Progenitor cell of endocrine pancreas (in vitro differentiated cells): ENCODE data around the gene TAF4. TPM values are rescaled to one million over a fixed set of nuclear protein-coding genes. Genes with fewer than 3 reads are reported as not detected.

Experiments
- DNase-seq: peaks from one replicate; pipeline ENCODE4 v3.0.0; 2021; ENCODE audit warnings: low spot score; ENCODE audit not compliant: unreplicated experiment
- H3K27ac Mint-ChIP-seq: 2 replicates; pipeline ENCODE4 v1.8.0; 2021; ENCODE audit warnings: mild to moderate bottlenecking, moderate library complexity, mixed read lengths
- H3K27me3 Mint-ChIP-seq: 2 replicates; pipeline ENCODE4 v1.8.0; 2021; ENCODE audit warnings: mixed read lengths
- H3K36me3 Mint-ChIP-seq: 2 replicates; pipeline ENCODE4 v1.8.0; 2022; ENCODE audit warnings: mixed read lengths; ENCODE audit not compliant: insufficient read depth
- H3K4me1 Mint-ChIP-seq: 2 replicates; pipeline ENCODE4 v1.8.0; 2021; ENCODE audit warnings: low read depth, mixed read lengths
- H3K4me3 Mint-ChIP-seq: 2 replicates; pipeline ENCODE4 v1.8.0; 2021; ENCODE audit warnings: low read depth, mild to moderate bottlenecking, moderate library complexity, mixed read lengths
- H3K9me3 Mint-ChIP-seq: 2 replicates; pipeline ENCODE4 v1.8.0; 2021; ENCODE audit warnings: low read depth, mixed read lengths
- total RNA-seq: library from RNA; stranded (reverse); gene quantifications from 2 replicates; pipeline ENCODE4 v1.2.1, GENCODE V29; 2021
- TF ChIP-seq, protein P1 (sequence below): fragments of 200-600 bp; sonication (generic); IDR thresholded peaks from one replicate; pipeline ENCODE4 v1.5.0; 2021; ENCODE audit warnings: antibody characterized with exemption, mild to moderate bottlenecking; ENCODE audit not compliant: unreplicated experiment

Gene TAF4
- total RNA-seq, 1 donor from 2014 or later: 34.7 TPM

DNA sequence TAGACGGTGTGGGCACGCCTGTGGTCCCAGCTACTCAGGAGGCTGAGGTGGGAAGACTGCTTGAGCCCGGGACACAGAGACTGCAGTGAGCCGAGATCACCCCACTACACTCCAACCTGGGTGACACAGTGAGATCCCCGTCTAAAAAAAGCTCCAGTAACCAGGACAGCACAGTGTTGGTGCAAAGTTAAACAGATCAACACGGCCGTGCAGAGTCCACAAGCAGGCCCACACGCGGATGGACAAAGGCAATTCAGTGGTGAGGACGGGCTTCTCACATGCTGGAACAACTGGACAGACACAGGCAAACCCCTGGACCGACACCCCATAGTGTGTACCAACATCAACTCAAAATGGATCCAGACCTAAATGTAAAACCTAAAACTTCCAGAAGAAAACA is 41.7 kb downstream of the TAF4 start:
- peaks cover 25% of the 10 kb centered on the region for H3K4me1 Mint-ChIP-seq
- DNase-seq: no peak
- H3K9me3 Mint-ChIP-seq: no peaks in the 10 kb centered on the region
- no peak overlapping the region for H3K4me3 Mint-ChIP-seq
- no peaks in the 10 kb centered on the region for H3K27me3 Mint-ChIP-seq
- TF ChIP-seq, protein P1, sequence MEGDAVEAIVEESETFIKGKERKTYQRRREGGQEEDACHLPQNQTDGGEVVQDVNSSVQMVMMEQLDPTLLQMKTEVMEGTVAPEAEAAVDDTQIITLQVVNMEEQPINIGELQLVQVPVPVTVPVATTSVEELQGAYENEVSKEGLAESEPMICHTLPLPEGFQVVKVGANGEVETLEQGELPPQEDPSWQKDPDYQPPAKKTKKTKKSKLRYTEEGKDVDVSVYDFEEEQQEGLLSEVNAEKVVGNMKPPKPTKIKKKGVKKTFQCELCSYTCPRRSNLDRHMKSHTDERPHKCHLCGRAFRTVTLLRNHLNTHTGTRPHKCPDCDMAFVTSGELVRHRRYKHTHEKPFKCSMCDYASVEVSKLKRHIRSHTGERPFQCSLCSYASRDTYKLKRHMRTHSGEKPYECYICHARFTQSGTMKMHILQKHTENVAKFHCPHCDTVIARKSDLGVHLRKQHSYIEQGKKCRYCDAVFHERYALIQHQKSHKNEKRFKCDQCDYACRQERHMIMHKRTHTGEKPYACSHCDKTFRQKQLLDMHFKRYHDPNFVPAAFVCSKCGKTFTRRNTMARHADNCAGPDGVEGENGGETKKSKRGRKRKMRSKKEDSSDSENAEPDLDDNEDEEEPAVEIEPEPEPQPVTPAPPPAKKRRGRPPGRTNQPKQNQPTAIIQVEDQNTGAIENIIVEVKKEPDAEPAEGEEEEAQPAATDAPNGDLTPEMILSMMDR: no peak
- no peak overlapping the region for H3K27ac Mint-ChIP-seq
- no peaks in the 10 kb centered on the region for H3K36me3 Mint-ChIP-seq

DNA sequence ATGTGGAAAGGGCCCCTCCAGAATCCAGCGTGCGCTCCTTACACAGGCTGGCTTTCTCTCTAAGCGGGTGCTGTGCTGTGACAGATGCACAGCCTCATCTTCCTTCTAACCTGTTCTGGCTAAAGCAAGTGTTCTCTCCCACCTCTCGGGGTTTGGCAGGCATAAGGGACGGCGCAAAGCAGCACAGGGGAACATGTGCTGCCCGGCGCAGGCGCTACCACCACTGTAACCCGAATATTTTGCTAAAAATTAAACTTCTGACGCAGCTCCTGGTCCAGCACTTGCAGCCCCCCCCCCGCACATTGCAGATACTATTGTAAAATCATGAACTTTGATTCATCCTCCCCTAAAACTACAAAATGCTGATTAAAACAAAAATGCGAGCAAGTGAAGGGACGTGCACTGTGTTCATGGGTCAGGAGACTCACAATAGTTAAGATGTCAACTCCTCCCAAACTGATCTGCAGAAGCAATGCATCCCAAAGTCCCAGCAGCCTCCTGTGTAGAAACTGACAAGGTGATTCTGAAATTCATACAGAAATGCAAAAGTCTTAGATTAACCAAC is 43.0 kb downstream of the TAF4 start:
- no peak overlapping the region for H3K27ac Mint-ChIP-seq

DNA sequence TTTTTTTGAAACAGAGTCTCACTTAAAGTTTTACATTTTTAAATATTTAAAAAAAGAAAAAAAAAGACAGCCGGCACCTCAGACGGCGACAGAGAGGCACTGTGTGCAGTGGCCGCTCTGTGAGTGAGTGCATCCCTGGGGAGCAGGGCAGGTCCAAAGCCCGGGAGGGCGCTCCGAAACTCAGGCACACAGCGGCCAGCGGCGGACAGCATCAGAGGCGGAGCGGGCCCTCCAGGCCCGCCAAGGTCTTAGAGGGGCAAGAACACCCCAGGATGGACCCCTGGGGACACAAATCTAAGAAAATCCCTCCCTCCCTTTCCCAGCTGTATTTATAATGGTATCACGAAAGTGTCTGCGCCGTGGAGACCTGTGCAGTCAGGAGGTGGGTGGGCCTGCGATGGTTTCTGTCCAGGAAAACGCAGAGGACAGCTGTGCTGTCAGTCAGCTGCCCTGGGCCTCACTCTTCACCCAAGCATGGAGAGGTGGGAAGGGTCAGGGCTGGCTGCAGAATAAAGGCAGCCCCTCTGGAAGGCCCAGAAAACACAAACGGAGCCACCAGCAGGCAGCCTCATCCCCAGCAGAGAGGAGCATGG is 43.8 kb downstream of the TAF4 start:
- TF ChIP-seq, protein P1: no peak
- no peak overlapping the region for H3K27ac Mint-ChIP-seq
- H3K27me3 Mint-ChIP-seq: no peaks in the 10 kb centered on the region
- no peaks in the 10 kb centered on the region for H3K9me3 Mint-ChIP-seq
- no peaks in the 10 kb centered on the region for H3K36me3 Mint-ChIP-seq
- no peak overlapping the region for H3K4me3 Mint-ChIP-seq
- DNase-seq: no peak
- H3K4me1 Mint-ChIP-seq: peaks cover 17% of the 10 kb centered on the region

More for the DNA sequence above, 43.0 kb downstream of the TAF4 start:
- no peaks in the 10 kb centered on the region for H3K36me3 Mint-ChIP-seq
- H3K9me3 Mint-ChIP-seq: no peaks in the 10 kb centered on the region
- DNase-seq: no peak
- no peak overlapping the region for H3K4me3 Mint-ChIP-seq
- H3K4me1 Mint-ChIP-seq: peaks cover 22% of the 10 kb centered on the region
- no peaks in the 10 kb centered on the region for H3K27me3 Mint-ChIP-seq
- TF ChIP-seq, protein P1: no peak

DNA sequence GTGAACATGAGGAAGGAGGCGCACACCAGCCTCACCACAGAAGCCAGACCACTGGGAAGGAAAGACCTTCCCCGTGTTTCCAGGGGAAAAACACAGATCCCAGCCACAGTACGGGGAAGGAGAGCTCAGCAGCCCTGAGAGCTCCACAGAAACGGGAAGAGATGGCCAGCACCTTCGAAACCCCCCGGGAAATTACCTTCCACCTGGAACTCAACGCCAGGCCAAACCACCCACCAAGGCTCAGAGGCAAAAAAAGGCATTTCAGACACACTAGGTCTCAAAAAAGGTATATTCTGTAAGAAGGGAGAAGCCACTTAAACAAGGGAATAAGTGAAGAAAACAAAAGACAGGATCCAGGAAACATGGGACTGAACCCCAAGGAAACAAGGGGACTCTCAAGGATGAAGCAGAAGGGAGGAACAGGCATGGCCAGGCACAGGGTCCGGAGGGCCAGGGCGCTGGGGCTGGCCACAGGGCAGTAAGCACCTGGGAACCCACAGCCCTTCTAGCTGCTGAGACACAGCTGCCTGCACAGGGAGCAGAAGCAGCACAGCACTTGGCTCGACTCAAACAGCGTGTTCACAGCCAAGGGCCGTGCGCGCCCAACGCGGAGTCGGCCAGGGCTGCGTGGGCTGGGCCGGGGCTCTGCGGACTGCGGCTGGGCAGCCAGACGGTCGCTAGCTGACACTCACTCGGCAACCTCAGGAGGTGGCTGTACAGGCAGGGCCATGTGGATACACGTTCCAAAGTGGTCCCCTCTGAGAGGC is 44.6 kb downstream of the TAF4 start:
- H3K27me3 Mint-ChIP-seq: no peaks in the 10 kb centered on the region
- DNase-seq: no peak
- H3K9me3 Mint-ChIP-seq: no peaks in the 10 kb centered on the region
- no peak overlapping the region for H3K4me3 Mint-ChIP-seq
- no peak overlapping the region for H3K27ac Mint-ChIP-seq
- peaks cover 13% of the 10 kb centered on the region for H3K4me1 Mint-ChIP-seq
- H3K36me3 Mint-ChIP-seq: no peaks in the 10 kb centered on the region
- TF ChIP-seq, protein P1: no peak

DNA sequence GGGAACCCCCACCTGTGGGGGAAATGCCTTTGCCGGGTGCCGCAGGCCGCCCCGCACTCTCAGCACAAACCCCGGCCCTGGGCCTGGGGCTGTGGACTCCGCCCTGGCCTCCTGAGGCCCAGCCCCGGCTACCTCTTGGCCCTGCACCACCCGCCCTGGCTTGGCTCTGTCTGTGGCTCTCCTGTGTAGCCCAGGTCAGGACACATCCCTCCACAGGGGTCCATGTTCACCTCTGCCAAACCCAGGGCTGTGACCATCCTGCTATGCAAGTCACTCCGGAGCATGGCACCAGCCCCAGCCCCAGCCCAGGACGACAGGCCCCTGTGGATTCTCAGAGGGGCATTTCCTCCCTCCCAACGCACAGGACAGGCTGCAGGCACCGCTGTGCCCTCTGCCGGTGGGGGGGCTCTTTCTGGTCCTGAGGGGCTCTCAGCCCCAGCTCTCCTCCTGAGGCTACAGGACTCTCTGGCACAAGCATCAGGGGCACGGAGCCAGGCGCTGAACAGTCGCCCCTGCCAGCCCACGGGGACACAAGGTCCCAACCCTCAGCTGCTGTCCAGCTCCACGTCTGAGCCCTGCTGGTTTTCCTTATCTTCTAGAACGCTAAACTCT is 45.7 kb downstream of the TAF4 start:
- DNase-seq: no peak
- Mint-ChIP-seq H3K36me3 (no peaks in the 10 kb centered on the region), H3K9me3 (no peaks in the 10 kb centered on the region), H3K27ac (peak overlapping the region; percentile 26), H3K27me3 (no peaks in the 10 kb centered on the region), H3K4me3 (no peak overlapping the region), H3K4me1 (peaks cover 11% of the 10 kb centered on the region)
- TF ChIP-seq, protein P1: no peak
